Kidney (tissue), 14 donors: ENCODE measurements around the gene GPR18. TPM values are rescaled to one million over a fixed set of nuclear protein-coding genes. Genes with fewer than 3 reads are reported as not detected.
A peak's percentile ranks its signal among the peaks of the same experiment; 100 is the strongest.

Experiments
- DNase-seq, 5 donors: peaks; one replicate each; pipeline ENCODE4 v3.0.0-alpha.2; 2013 to 2020
- FAIRE-seq: peaks from 2 replicates; lab custom pipeline; 2012; peaks lifted over from hg19 to GRCh38; lab: Jason Lieb, UNC
- H3K27ac ChIP-seq, 2 donors: one replicate each; pipeline ENCODE4 v1.7.0; 2013; ENCODE audit warnings: low read depth in 2 of 2, low read length in 2 of 2, inconsistent platforms in 1 of 2
- H3K27me3 ChIP-seq: one replicate; pipeline ENCODE4 v1.7.1; 2013; ENCODE audit warnings: low read length, inconsistent platforms; ENCODE audit not compliant: control insufficient read depth, insufficient read depth
- H3K36me3 ChIP-seq, 3 donors: one replicate each; pipeline versions ENCODE4 v1.7.0 to v1.7.1; 2013; ENCODE audit warnings: low read length in 3 of 3, control low read depth in 1 of 3, inconsistent platforms in 1 of 3; ENCODE audit not compliant: insufficient read depth in 3 of 3, control insufficient read depth in 2 of 3
- H3K4me1 ChIP-seq, 3 donors: one replicate each; pipeline versions ENCODE4 v1.7.0 to v1.7.1; 2013; ENCODE audit warnings: low read length in 3 of 3, inconsistent platforms in 1 of 3, low read depth in 1 of 3; ENCODE audit not compliant: control insufficient read depth in 2 of 3, insufficient read depth in 2 of 3
- H3K4me3 ChIP-seq, 3 donors: one replicate each; pipeline versions ENCODE4 v1.7.0 to v1.8.1; 2013; ENCODE audit warnings: low read length in 3 of 3, control low read depth in 1 of 3, inconsistent platforms in 1 of 3
- H3K9ac ChIP-seq, 3 donors: one replicate each; pipeline versions ENCODE4 v1.7.0 to v1.7.1; 2013; ENCODE audit warnings: low read length in 3 of 3, control low read depth in 1 of 3, inconsistent platforms in 1 of 3
- H3K9me3 ChIP-seq, 3 donors: one replicate each; pipeline versions ENCODE4 v1.7.0 to v1.7.1; 2013; ENCODE audit warnings: low read length in 3 of 3, control low read depth in 1 of 3, inconsistent platforms in 1 of 3; ENCODE audit not compliant: control insufficient read depth in 2 of 3, insufficient read depth in 1 of 3
- intact Hi-C: fragments of 100-400 bp; cut with DNase I; formaldehyde crosslinking; loops from one replicate; pipeline ENCODE4 v1.11.1; 2022
- polyA plus RNA-seq: library from polyadenylated mRNA; stranded (reverse); fragments of 350-450 nt; fragmentation: Illumina TruSeq; extraction: RNeasy Lipid Tissue Mini Kit (QIAGEN cat#74804); gene quantifications from one replicate; pipeline ENCODE4 v1.2.3, GENCODE V29; 2014; ENCODE audit warnings: low read depth, low replicate concordance; ENCODE audit not compliant: insufficient read depth
- total RNA-seq: library from RNA; stranded (reverse); fragmentation: NEBNext Ultra II Directional; extraction: Animal tissue kit (Norgen Biotek cat#: 25700); gene quantifications from one replicate; pipeline ENCODE4 v1.2.1, GENCODE V29; 2021
- TF ChIP-seq, protein P1 (sequence below): IDR thresholded peaks from 3 replicates; pipeline ENCODE4 v1.5.1; 2012; ENCODE audit warnings: mild to moderate bottlenecking, moderate library complexity, borderline replicate concordance; ENCODE audit not compliant: insufficient read depth; ENCODE audit errors: extremely low read depth
- donor health status: control.
- donor health status: control.
- donor health status: control.
- donor health status: control.
- donor health status: control.
- donor health status: DM: yes; HTN: yes; CAD: no.
- donor health status: Normal renal cell carcinoma (clear cell type).

The GPR18 gene
- total and polyA plus RNA-seq, 2 donors from 2014 or later = 0.88 TPM; not detected in 1

DNA sequence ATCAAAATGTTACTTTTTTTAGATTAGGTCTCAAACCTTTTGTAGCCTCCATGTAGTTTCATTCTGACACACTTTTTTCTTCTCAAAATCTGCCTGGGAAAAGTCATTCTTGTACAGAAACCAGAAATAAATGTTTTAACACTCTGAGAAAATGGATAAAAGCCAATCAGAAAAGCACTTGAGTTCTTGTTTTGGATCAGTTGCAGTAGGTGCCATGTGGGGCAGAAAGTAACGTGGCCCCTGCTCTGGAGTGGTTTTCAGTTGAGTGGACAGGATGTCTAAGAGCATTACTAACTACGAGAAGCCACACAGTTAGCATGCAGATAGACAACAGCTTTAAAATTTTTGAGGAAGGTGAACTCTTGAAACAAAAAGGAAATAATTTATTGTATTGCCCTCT is 29.9 kb upstream of the GPR18 start:
- Histone ChIP-seq H3K36me3 (no peaks in the 10 kb centered on the region), H3K9me3 (no peaks in the 10 kb centered on the region), H3K4me3 (no peak overlapping the region), H3K4me1 (peaks cover 0 to 7% (median 0%) of the 10 kb centered on the region in 3 donors), H3K27me3 (no peaks in the 10 kb centered on the region), H3K9ac (no peak overlapping the region), H3K27ac (no peak overlapping the region)
- TF ChIP-seq, protein P1, sequence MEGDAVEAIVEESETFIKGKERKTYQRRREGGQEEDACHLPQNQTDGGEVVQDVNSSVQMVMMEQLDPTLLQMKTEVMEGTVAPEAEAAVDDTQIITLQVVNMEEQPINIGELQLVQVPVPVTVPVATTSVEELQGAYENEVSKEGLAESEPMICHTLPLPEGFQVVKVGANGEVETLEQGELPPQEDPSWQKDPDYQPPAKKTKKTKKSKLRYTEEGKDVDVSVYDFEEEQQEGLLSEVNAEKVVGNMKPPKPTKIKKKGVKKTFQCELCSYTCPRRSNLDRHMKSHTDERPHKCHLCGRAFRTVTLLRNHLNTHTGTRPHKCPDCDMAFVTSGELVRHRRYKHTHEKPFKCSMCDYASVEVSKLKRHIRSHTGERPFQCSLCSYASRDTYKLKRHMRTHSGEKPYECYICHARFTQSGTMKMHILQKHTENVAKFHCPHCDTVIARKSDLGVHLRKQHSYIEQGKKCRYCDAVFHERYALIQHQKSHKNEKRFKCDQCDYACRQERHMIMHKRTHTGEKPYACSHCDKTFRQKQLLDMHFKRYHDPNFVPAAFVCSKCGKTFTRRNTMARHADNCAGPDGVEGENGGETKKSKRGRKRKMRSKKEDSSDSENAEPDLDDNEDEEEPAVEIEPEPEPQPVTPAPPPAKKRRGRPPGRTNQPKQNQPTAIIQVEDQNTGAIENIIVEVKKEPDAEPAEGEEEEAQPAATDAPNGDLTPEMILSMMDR = no peak
- intact Hi-C loops = no loop called here
- no peak for FAIRE-seq
- no peak for DNase-seq

DNA sequence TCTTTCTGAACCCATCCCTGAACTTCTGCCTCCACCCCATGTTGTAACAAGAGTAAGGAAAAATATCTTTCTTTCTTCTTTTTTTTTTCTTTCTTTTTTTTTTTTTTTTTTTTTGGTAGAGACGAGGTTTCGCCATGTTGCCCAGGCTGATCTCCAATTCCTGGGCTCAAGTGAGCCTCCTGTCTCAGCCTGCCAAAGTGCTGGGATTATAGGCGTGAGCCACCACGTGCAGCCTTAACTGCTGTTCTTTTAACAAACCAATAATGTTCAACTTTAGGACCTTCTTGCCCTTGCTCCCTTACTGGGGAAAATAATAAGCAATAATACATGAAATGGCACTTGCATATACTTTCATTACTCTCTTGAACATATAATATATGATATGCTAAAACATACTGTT is 29.4 kb upstream of the GPR18 start:
- Histone ChIP-seq H3K4me1 (peaks cover 0 to 7% (median 0%) of the 10 kb centered on the region in 3 donors), H3K4me3 (no peak overlapping the region), H3K9me3 (no peaks in the 10 kb centered on the region), H3K36me3 (no peaks in the 10 kb centered on the region), H3K9ac (no peak overlapping the region), H3K27me3 (no peaks in the 10 kb centered on the region), H3K27ac (no peak overlapping the region)
- DNase-seq (no peak), FAIRE-seq (no peak)
- intact Hi-C loops = no loop called here
- TF ChIP-seq, protein P1 = no peak

DNA sequence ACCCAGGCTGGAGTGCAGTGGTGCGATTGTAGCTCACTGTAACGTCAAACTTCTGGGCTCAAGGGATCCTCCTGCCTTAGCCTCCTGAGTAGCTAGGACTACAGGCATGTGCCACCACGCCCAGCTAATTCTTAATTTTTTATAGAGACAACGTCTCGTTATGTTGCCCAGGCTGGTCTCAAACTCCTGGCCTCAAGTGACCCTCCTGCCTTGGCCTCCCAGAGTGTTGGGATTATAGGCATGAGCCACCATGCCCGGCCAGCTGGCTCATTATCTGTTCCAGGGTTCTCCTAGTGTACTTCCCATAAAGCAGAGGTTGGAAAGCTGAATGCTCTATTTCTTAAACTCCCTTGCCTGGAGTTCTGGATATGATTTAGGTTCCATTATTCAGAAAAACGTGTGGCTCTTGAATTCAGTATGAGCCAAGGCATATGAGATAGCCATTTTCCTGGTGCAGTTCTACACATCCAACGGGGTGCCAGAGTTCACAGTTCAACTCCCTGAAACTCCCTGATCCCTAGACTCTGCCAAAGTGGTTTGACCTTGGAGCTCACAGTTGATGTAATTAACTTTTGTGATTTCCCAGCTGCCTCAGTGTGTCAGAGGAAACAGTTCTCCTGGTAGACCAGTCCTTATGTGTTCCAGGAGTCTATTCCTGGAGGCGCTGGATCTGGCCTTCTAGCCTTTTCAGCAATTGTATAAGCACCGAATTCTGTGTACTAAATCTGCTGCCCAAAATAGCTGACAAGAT is 27.4 kb upstream of the GPR18 start:
- TF ChIP-seq, protein P1 = no peak
- Histone ChIP-seq H3K27ac (peak overlapping the region in 1 of 2 donors; percentile 23), H3K4me1 (peaks cover 0 to 7% (median 4%) of the 10 kb centered on the region in 3 donors), H3K36me3 (peaks cover 0 to 2% (median 0%) of the 10 kb centered on the region in 3 donors), H3K27me3 (no peaks in the 10 kb centered on the region), H3K4me3 (no peak overlapping the region), H3K9ac (no peak overlapping the region), H3K9me3 (no peaks in the 10 kb centered on the region)
- FAIRE-seq = no peak
- intact Hi-C loops = no loop called here
- DNase-seq = peak in 1 of 5 donors; percentile 53
